Measurements from ENCODE around the gene FNDC10. TPM values are rescaled to one million over a fixed set of nuclear protein-coding genes. Genes with fewer than 3 reads are reported as not detected.

Gene FNDC10
- total RNA-seq, 1 experiment from 2014 or later, result 15.6 TPM

- Histone ChIP-seq H3K4me3 (ENCODE audit: low read depth, low read length) (no peak within 1 kb of the TSS), H3K4me1 (no peaks in the 10 kb centered on the region), H3K9me3 (no peaks in the 10 kb centered on the region), H3K36me3 (ENCODE audit: control insufficient read depth, insufficient read depth, low read length) (no peaks in the 10 kb centered on the region), H3K27me3 (replicated peaks; ENCODE audit: control insufficient read depth, insufficient read depth, low read length) (no peaks in the 10 kb centered on the region)
- Mint-ChIP-seq H3K9me3 (ENCODE audit: unreplicated experiment) (no peaks in the 10 kb centered on the region), H3K27me3 (ENCODE audit: insufficient read depth, unreplicated experiment) (no peaks in the 10 kb centered on the region), H3K36me3 (ENCODE audit: insufficient read depth, unreplicated experiment) (peaks cover 6% of the 10 kb centered on the region), H3K4me3 (ENCODE audit: unreplicated experiment) (no peak within 1 kb of the TSS), H3K27ac (ENCODE audit: unreplicated experiment) (no peak within 1 kb of the TSS), H3K4me1 (ENCODE audit: low read depth, unreplicated experiment) (no peaks in the 10 kb centered on the region)
- ChIA-PET CTCF (no interaction called here), POLR2A (no interaction called here)
- intact Hi-C loops (cut with micrococcal nuclease; ENCODE audit: unreplicated experiment), result no loop called here
- TF ChIP-seq CTCF (IDR thresholded peaks at IDR 0.05; ENCODE audit: insufficient read depth in 1 of 2, low read depth in 1 of 2, low read length in 1 of 2, severe bottlenecking in 1 of 2, unreplicated experiment in 1 of 2), result no peak
- DNase-seq, result no peak
- no TSS peak for BruUV-seq (replicated peaks)
These were observed 32.0 kb upstream of the FNDC10 start, which contains the start of gene MMP23B for GRCh38 chr1:1631782-1632420. TSS of gene MMP23B (plus strand) at chr1:1632173. CDS start at chr1:1632219, 46 bp downstream.

GRCh38 chr1:1630965-1631781 lies 31.2 kb upstream of the FNDC10 start:
- no peak for TF ChIP-seq CTCF (IDR thresholded peaks at IDR 0.05; ENCODE audit: insufficient read depth in 1 of 2, low read depth in 1 of 2, low read length in 1 of 2, severe bottlenecking in 1 of 2, unreplicated experiment in 1 of 2)
- Mint-ChIP-seq H3K36me3 (ENCODE audit: insufficient read depth, unreplicated experiment) (peaks cover 6% of the 10 kb centered on the region), H3K9me3 (ENCODE audit: unreplicated experiment) (no peaks in the 10 kb centered on the region), H3K27ac (ENCODE audit: unreplicated experiment) (no peak overlapping the region), H3K4me3 (ENCODE audit: unreplicated experiment) (no peak overlapping the region), H3K4me1 (ENCODE audit: low read depth, unreplicated experiment) (no peaks in the 10 kb centered on the region), H3K27me3 (ENCODE audit: insufficient read depth, unreplicated experiment) (no peaks in the 10 kb centered on the region)
- intact Hi-C loops (cut with micrococcal nuclease; ENCODE audit: unreplicated experiment), result no loop called here
- DNase-seq, result no peak
- BruUV-seq (replicated peaks), result no TSS peak
- Histone ChIP-seq H3K9me3 (no peaks in the 10 kb centered on the region), H3K4me3 (ENCODE audit: low read depth, low read length) (no peak overlapping the region), H3K27me3 (replicated peaks; ENCODE audit: control insufficient read depth, insufficient read depth, low read length) (no peaks in the 10 kb centered on the region), H3K36me3 (ENCODE audit: control insufficient read depth, insufficient read depth, low read length) (no peaks in the 10 kb centered on the region), H3K4me1 (no peaks in the 10 kb centered on the region)
- ChIA-PET POLR2A (no interaction called here), CTCF (no interaction called here)

GRCh38 chr1:1630191-1630964 lies 30.4 kb upstream of the FNDC10 start:
- Histone ChIP-seq H3K9me3 (no peaks in the 10 kb centered on the region), H3K36me3 (ENCODE audit: control insufficient read depth, insufficient read depth, low read length) (no peaks in the 10 kb centered on the region), H3K27me3 (replicated peaks; ENCODE audit: control insufficient read depth, insufficient read depth, low read length) (no peaks in the 10 kb centered on the region), H3K4me3 (ENCODE audit: low read depth, low read length) (no peak overlapping the region), H3K4me1 (no peaks in the 10 kb centered on the region)
- Mint-ChIP-seq H3K27me3 (ENCODE audit: insufficient read depth, unreplicated experiment) (no peaks in the 10 kb centered on the region), H3K27ac (ENCODE audit: unreplicated experiment) (no peak overlapping the region), H3K4me1 (ENCODE audit: low read depth, unreplicated experiment) (no peaks in the 10 kb centered on the region), H3K36me3 (ENCODE audit: insufficient read depth, unreplicated experiment) (peaks cover 6% of the 10 kb centered on the region), H3K4me3 (ENCODE audit: unreplicated experiment) (no peak overlapping the region), H3K9me3 (ENCODE audit: unreplicated experiment) (no peaks in the 10 kb centered on the region)
- CTCF ChIA-PET, result no interaction called here
- intact Hi-C loops (cut with micrococcal nuclease; ENCODE audit: unreplicated experiment), result no loop called here
- POLR2A ChIA-PET, result no interaction called here
- BruUV-seq (replicated peaks), result no TSS peak
- DNase-seq, result no peak
- no peak for TF ChIP-seq CTCF (IDR thresholded peaks at IDR 0.05; ENCODE audit: insufficient read depth in 1 of 2, low read depth in 1 of 2, low read length in 1 of 2, severe bottlenecking in 1 of 2, unreplicated experiment in 1 of 2)

Data from Caco-2 (cell line).